GM21528 (cell line): Measurements from ENCODE around the gene OSMR.

Experiments
- ATAC-seq: cut with Tn5 transposase; IDR thresholded peaks from one replicate; pipeline ENCODE4 v1.9.1; 2021; ENCODE audit warnings: mild to moderate bottlenecking, moderate library complexity; ENCODE audit not compliant: unreplicated experiment, low FRiP score

Gene OSMR

DNA sequence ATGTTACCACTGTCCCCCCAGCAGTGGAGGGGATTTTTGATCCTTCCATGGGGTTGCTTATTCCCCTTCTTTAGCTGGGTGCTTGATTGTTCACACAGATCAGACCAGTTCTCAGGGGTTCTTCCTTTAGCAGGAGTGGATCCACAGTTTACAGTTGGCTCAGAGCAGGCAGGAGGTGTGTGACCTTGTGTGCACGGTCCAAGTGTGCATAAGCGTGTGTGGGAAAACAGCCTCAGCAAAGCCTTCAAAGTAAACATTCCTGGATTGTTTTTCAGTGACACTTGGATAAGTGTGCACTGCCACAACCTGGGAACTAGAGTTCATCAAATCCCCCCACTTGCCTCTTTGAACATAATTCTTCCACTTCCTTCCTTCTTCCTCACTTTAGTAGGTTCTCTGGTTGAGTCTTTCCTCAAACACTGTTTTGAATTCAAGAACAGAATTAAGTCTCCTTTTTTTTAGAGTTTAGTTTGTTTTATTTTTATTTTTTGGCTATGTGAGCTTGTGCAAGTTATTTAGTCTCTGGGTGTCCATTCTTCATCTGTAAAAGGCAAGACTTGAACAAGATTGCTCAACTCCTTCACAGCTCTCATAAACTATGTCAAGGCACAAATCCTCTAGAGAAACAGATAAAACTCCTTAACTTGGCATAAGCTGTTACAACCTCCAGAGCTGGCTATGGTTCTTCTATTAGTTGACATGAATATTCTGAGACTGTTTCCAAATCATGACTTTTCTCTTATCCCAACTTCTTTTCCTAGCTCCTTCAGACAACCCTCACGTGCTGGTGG is 78.0 kb downstream of the OSMR start:
- no peak for ATAC-seq

- ATAC-seq: no peak
These were observed 79.5 kb downstream of the OSMR start for GRCh38 chr5:38925154-38925925.

- no peak for ATAC-seq
These were observed 80.3 kb downstream of the OSMR start for GRCh38 chr5:38926121-38926520.

DNA sequence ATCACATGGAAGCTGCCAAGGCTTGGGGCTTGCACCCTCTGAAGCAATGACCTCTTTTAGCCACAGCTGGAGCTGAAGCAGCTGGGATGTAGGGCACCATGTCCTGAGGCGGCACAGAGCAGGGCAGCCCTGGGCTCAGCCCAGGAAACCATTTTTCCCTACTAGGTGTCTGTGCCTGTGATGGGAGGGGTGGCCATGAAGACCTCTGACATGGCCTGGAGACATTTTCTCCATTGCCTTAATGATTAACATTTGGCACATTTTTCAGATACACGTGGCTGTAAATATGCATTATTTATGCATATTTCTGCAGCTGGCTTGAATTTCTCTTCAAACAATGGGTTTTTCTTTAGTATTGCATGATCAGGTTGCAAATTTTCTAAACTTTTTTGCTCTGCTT is 81.7 kb downstream of the OSMR start:
- ATAC-seq: no peak

GRCh38 chr5:38929838-38930237 is 84.0 kb downstream of the OSMR start:
- ATAC-seq: no peak

DNA sequence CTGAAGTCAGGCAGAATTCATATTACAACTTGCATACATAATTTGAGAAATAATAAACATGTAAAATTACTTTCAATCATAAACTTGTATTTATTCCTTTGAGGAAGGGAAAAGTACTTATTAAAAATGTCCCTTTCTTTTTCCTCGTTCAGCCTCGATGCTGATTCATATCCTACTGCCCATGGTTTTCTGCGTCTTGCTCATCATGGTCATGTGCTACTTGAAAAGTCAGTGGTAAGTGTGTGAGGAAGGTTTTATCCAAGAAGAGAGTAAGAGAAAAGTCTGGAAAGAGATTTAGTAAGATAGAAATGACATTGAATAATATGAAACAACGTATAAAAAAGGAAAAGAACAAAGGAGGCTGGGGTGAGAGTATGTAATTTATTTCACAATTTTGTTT is 85.9 kb downstream of the OSMR start:
- ATAC-seq: no peak

GRCh38 chr5:38932854-38933408 is 87.1 kb downstream of the OSMR start:
- ATAC-seq: no peak

- no peak for ATAC-seq
These were observed 89.6 kb downstream of the OSMR start for GRCh38 chr5:38935437-38935836.

DNA sequence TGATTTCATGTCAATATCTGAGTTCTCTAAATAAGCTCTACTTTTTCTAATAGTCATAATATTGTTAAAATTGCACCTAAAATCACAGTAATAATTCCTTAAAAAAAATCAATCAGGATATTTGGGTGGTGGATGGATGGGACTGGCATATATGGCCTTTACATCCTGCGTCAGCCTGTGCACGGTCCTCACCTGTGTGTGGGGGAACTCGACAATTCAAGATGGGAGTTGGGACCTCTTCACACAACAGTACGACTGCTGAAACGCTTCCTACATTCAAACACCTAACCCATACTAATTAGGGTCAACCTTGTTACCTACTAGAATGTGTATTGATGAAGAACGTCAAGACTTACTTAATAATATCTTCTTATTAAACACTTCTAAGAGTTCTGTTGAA is 90.5 kb downstream of the OSMR start:
- no peak for ATAC-seq

- no peak for ATAC-seq
These were observed 92.6 kb downstream of the OSMR start for GRCh38 chr5:38938424-38938823.

DNA sequence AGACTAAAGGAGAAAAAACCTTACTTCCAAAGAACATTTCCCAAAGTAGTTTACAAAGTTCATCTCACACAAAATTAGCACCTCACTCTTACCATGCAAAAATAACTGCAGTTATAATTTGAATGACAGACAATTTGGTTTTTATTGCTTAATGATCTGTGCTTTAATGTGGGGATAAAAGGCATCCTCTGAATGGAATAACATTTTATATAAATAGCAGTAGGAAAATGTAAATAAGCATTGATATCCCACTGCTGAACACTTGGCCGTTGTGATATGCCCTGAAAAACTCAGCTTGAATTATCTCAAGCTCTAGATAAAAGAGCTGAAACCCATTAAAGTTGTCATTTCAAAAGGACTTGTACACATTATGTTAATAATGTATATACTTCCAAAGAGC is 93.2 kb downstream of the OSMR start:
- no peak for ATAC-seq

DNA sequence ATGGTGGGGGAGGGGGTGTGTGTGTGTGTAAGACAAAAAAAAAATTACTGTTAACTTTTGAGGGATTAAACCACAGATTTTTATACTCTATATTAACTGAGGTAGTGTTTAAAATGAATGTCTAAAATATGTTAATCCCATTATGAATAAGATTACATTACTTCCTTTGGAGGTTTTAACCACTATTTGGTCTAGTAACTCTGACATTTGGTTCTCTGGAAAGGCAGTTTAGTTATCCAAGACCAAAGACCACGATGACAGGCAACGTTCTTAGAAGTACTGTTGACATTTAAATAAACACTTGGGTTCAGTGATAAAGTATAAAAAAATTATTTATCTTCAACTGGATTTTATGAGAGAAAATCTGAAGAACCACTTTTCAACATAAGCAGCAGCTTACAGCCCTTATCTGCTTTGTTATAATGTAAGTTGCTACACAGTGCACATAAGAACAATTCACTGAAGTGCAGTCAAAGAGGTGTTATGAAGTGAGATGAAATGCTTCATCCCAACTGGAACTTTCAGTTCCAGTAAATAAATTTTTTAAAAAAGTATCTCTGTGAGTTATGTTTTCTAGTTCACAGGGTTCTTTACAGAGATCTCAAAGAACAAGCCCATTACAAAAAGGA is 94.5 kb downstream of the OSMR start:
- no peak for ATAC-seq

- ATAC-seq: no peak
These were observed 96.1 kb downstream of the OSMR start for GRCh38 chr5:38941912-38942311.

- no peak for ATAC-seq
These were observed 98.5 kb downstream of the OSMR start for GRCh38 chr5:38944282-38944681.

DNA sequence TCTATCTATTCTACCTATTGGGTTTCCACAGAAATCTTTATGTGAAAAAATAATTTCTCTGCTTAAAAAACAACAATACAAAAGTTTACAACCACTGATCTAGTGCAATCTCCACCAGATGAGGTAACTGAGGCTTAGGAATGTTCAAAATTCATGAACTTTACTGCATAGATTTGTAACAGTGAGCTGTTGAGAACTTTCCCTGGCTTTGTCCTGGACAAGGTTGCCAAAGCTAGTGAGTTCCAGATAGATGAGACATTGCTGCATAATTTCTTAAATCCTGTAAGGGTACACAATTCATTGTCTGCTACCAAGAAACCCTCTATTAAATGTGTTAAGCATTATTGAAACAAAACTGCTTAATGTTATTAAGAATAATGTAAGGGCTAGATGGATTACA is 102.7 kb downstream of the OSMR start:
- ATAC-seq: no peak

DNA sequence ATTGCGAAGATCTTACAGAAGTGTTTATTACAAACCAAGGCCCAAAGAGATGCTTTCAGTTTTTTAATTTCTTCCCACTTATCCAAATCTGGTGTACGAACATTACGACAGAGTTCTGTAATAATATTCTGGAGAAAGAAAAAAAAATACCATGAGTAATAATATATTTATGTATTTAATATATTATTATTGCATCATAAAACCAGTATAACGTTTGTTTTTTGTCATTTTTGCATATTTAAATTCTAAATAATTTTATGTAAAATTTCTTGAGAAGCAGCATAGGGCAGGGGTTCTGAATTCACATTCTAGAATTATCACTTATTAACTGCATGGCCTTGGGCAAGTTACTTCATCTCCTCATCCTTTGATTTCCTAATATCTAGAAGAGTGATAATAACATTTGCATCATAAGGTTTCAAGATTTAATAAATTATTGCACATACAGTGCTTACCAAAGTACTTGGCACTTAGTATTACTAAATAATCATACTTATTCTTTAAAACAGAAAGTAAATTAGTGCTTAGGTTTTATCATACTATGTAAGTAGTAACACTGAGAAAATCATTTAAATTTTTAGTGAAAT is 107.7 kb downstream of the OSMR start:
- no peak for ATAC-seq

- no peak for ATAC-seq
These were observed 115.9 kb downstream of the OSMR start for GRCh38 chr5:38961691-38962090.

DNA sequence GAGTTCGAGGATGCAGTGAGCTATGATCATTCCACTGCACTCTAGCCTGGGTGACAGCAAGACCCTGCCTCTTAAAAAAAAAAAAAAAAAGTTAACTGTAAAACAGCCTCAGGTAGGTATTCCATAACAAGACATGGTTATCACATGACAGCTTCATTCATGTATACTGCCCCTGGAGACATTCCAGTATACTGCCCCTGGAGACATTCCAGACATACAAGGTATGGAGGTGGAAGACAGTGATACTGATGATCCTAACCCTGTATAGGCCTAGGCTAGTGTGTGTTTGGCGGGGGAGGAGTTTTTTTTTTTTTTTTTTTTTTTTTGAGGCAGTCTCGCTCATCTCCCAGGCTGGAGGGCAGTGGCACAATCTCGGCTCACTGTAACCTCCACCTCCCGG is 122.9 kb downstream of the OSMR start:
- ATAC-seq: no peak

DNA sequence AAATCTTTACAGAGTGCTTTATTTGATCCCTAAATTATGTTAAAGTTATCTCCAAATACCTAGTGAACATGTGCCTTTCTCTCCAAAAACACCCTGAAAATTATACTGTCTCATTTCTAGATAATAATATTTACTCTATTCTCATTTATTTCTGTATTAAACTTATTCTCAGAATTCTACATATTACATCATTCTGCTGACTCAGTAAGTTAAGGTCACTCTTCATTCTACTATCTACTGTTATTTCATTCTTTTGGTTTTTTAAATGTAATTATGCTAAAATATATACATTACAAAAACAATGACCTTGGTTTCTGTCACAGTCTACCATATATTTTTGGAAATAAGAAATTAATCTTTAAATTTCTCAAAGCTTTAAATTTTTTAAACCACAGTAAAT is 132.2 kb downstream of the OSMR start:
- no peak for ATAC-seq

GRCh38 chr5:38979535-38979934 is 133.7 kb downstream of the OSMR start:
- no peak for ATAC-seq
